Mucosa of rectum (tissue), 2 donors: Measurements from ENCODE around the gene TMEM174.
"Not testable (repeated sequence)": the region's sequence is repeated elsewhere in the genome, so short reads cannot be mapped to it uniquely, and the experiment has no call there.

ENCODE experiments used
- H3K27ac ChIP-seq, 2 donors: one replicate each; pipeline ENCODE4 v1.7.0; 2013; ENCODE audit warnings: inconsistent platforms in 2 of 2, low read depth in 2 of 2, low read length in 2 of 2
- H3K27me3 ChIP-seq, 2 donors: one replicate each; pipeline ENCODE4 v1.7.0; 2013; ENCODE audit warnings: low read length in 2 of 2; ENCODE audit not compliant: control insufficient read depth in 2 of 2, insufficient read depth in 2 of 2
- H3K36me3 ChIP-seq, 2 donors: one replicate each; pipeline ENCODE4 v1.7.0; 2013; ENCODE audit warnings: low read length in 2 of 2; ENCODE audit not compliant: control insufficient read depth in 2 of 2, insufficient read depth in 2 of 2
- H3K4me1 ChIP-seq, 2 donors: one replicate each; pipeline ENCODE4 v1.7.0; 2013; ENCODE audit warnings: low read length in 2 of 2, mild to moderate bottlenecking in 1 of 2; ENCODE audit not compliant: control insufficient read depth in 2 of 2, insufficient read depth in 2 of 2
- H3K4me3 ChIP-seq, 2 donors: one replicate each; pipeline ENCODE4 v1.7.0; 2013; ENCODE audit warnings: low read length in 2 of 2
- H3K9ac ChIP-seq, 2 donors: one replicate each; pipeline ENCODE4 v1.7.0; 2013; ENCODE audit warnings: low read length in 2 of 2, low read depth in 1 of 2, mild to moderate bottlenecking in 1 of 2
- H3K9me3 ChIP-seq, 2 donors: one replicate each; pipeline ENCODE4 v1.7.0; 2013; ENCODE audit warnings: low read length in 2 of 2; ENCODE audit not compliant: control insufficient read depth in 2 of 2
- donor health status: healthy.
- donor health status: Normal muscosa, but diverticular disease.

TMEM174 gene

GRCh38 chr5:73204733-73205132 is 31.7 kb downstream of the TMEM174 start:
- Histone ChIP-seq H3K4me1 (peaks cover 3 to 29% of the 10 kb centered on the region in 2 donors), H3K4me3 (no peak overlapping the region), H3K27ac (peak overlapping the region; percentile 32 to 63), H3K9ac (peak overlapping the region in 1 of 2 donors; percentile 38), H3K9me3 (no peaks in the 10 kb centered on the region), H3K27me3 (peaks cover 0 to 3% of the 10 kb centered on the region in 2 donors), H3K36me3 (no peaks in the 10 kb centered on the region)

GRCh38 chr5:73205305-73205704 is 32.3 kb downstream of the TMEM174 start:
- H3K27me3 ChIP-seq, result peaks cover 0 to 3% of the 10 kb centered on the region in 2 donors
- H3K27ac ChIP-seq, result peak overlapping the region in 1 of 2 donors; percentile 63
- H3K36me3 ChIP-seq, result no peaks in the 10 kb centered on the region
- H3K4me1 ChIP-seq, result peaks cover 3 to 29% of the 10 kb centered on the region in 2 donors
- no peak overlapping the region for H3K4me3 ChIP-seq
- no peaks in the 10 kb centered on the region for H3K9me3 ChIP-seq
- peak overlapping the region in 1 of 2 donors; percentile 38 for H3K9ac ChIP-seq

GRCh38 chr5:73207239-73207638 is 34.2 kb downstream of the TMEM174 start:
- not testable (repeated sequence) for H3K27me3 ChIP-seq, H3K9ac ChIP-seq

GRCh38 chr5:73209075-73209474 is 36.1 kb downstream of the TMEM174 start:
- not testable (repeated sequence) for H3K9me3 ChIP-seq, H3K9ac ChIP-seq, H3K27me3 ChIP-seq, H3K4me3 ChIP-seq, H3K36me3 ChIP-seq, H3K27ac ChIP-seq
- peaks cover 1 to 23% of the 10 kb centered on the region in 2 donors for H3K4me1 ChIP-seq

More at GRCh38 chr5:73207239-73207638, 34.2 kb downstream of the TMEM174 start:
- not testable (repeated sequence) for H3K4me3 ChIP-seq, H3K36me3 ChIP-seq, H3K27ac ChIP-seq, H3K9me3 ChIP-seq
- H3K4me1 ChIP-seq, result peaks cover 3 to 27% of the 10 kb centered on the region in 2 donors

- H3K27ac ChIP-seq, H3K36me3 ChIP-seq, H3K9ac ChIP-seq, H3K4me3 ChIP-seq, H3K9me3 ChIP-seq: not testable (repeated sequence)
- Histone ChIP-seq H3K27me3 (peaks cover 16 to 17% of the 10 kb centered on the region in 2 donors), H3K4me1 (peaks cover 5 to 18% of the 10 kb centered on the region in 2 donors)
Observed at GRCh38 chr5:73212693-73213092, 39.7 kb downstream of the TMEM174 start.

- Histone ChIP-seq H3K9ac (peak overlapping the region in 1 of 2 donors; percentile 24), H3K4me1 (peaks cover 5 to 18% of the 10 kb centered on the region in 2 donors), H3K36me3 (no peaks in the 10 kb centered on the region), H3K27ac (peak overlapping the region in 1 of 2 donors; percentile 38), H3K9me3 (no peaks in the 10 kb centered on the region), H3K4me3 (no peak overlapping the region), H3K27me3 (peaks cover 21 to 23% of the 10 kb centered on the region in 2 donors)
Observed at GRCh38 chr5:73213566-73213998, 40.6 kb downstream of the TMEM174 start.

- Histone ChIP-seq H3K36me3 (no peaks in the 10 kb centered on the region), H3K4me3 (no peak overlapping the region), H3K9me3 (no peaks in the 10 kb centered on the region), H3K27ac (peak overlapping the region in 1 of 2 donors; percentile 38), H3K27me3 (peaks cover 23 to 26% of the 10 kb centered on the region in 2 donors), H3K9ac (no peak overlapping the region), H3K4me1 (peaks cover 5 to 18% of the 10 kb centered on the region in 2 donors)
Observed at GRCh38 chr5:73214306-73214705, 41.3 kb downstream of the TMEM174 start.

GRCh38 chr5:73214996-73215395 is 42.0 kb downstream of the TMEM174 start:
- Histone ChIP-seq H3K9ac (no peak overlapping the region), H3K27me3 (peaks cover 28% of the 10 kb centered on the region in 2 donors), H3K36me3 (no peaks in the 10 kb centered on the region), H3K9me3 (no peaks in the 10 kb centered on the region), H3K4me3 (no peak overlapping the region), H3K4me1 (peaks cover 5 to 18% of the 10 kb centered on the region in 2 donors), H3K27ac (no peak overlapping the region)

- H3K36me3 ChIP-seq, result no peaks in the 10 kb centered on the region
- H3K27me3 ChIP-seq, result peaks cover 28 to 33% of the 10 kb centered on the region in 2 donors
- no peaks in the 10 kb centered on the region for H3K9me3 ChIP-seq
- peak overlapping the region; percentile 63 to 72 for H3K4me3 ChIP-seq
- peaks cover 5 to 18% of the 10 kb centered on the region in 2 donors for H3K4me1 ChIP-seq
- no peak overlapping the region for H3K27ac ChIP-seq
- H3K9ac ChIP-seq, result peak overlapping the region in 1 of 2 donors; percentile 69
Observed at GRCh38 chr5:73215531-73215890, 42.5 kb downstream of the TMEM174 start.

- Histone ChIP-seq H3K27ac (peak overlapping the region in 1 of 2 donors; percentile 26), H3K36me3 (no peaks in the 10 kb centered on the region), H3K9ac (peak overlapping the region in 1 of 2 donors; percentile 69), H3K27me3 (peaks cover 28 to 35% of the 10 kb centered on the region in 2 donors), H3K9me3 (no peaks in the 10 kb centered on the region), H3K4me1 (peaks cover 5 to 18% of the 10 kb centered on the region in 2 donors), H3K4me3 (peak overlapping the region; percentile 63 to 72)
Observed at GRCh38 chr5:73215891-73216610, 43.1 kb downstream of the TMEM174 start.
